GM18870 (cell line): ENCODE measurements around the gene CDH13.

Source experiments
- ATAC-seq: cut with Tn5 transposase; IDR thresholded peaks from one replicate; pipeline ENCODE4 v1.9.1; 2021; ENCODE audit warnings: moderate library complexity; ENCODE audit not compliant: unreplicated experiment

CDH13 gene

DNA sequence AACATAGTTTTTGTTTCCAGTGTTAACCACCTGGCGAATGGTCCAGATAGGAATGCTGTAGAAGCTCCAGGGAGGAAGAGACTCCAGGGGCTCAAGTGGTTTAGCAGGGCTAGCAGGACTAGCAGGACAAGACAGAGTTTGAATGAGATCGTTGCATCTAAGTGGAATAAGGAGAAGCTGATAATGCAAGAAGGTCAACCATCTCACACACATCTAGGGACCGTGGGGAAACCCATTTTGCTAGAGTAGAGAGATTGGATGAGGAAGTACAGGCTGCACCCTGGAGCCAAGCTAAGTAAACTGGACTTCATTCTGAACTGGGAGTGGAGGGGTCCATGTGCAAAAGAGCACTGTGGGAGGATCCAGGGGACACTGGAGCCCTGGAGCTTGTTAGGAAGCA, 1094.9 kb downstream of the CDH13 start:
- no peak for ATAC-seq

GRCh38 chr16:83722456-83723183, 1095.9 kb downstream of the CDH13 start:
- no peak for ATAC-seq

GRCh38 chr16:83723244-83723643, 1096.5 kb downstream of the CDH13 start:
- no peak for ATAC-seq

DNA sequence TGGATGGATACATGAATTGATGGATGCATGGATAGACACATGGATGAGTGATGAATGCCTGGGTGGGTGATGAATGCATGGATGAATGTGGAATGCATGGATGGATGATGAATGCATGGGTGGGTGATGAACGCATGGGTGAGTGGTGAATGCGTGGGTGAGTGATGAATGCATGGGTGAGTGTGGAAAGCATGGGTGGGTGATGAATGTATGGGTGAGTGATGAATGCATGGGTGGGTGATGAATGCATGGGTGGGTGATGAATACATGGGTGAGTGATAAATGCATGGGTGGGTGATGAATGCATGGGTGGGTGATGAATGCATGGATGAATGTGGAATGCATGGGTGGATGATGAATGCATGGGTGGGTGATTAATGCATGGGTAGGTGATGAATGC, 1097.1 kb downstream of the CDH13 start:
- ATAC-seq = no peak

- no peak for ATAC-seq
Measured at GRCh38 chr16:83724585-83724984, 1097.8 kb downstream of the CDH13 start.

DNA sequence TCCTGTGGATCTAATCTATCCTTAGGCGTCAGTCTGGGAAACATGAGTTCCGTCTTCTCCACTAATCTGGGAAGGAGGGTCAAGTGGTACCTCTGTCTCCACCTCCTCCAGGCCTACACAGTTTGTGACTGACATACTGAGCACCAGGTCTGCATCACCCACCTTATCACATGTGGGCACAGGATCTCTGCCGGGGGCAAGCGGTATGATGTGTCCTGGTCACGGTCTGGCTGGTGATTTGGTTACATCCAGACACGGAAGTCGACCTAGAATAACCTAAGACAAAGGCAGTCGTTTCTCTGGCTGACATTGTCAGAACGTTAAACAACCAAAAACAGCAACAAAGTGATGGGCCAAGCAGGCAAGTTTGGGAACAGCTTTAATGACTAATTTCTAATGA, 1098.5 kb downstream of the CDH13 start:
- ATAC-seq = no peak

DNA sequence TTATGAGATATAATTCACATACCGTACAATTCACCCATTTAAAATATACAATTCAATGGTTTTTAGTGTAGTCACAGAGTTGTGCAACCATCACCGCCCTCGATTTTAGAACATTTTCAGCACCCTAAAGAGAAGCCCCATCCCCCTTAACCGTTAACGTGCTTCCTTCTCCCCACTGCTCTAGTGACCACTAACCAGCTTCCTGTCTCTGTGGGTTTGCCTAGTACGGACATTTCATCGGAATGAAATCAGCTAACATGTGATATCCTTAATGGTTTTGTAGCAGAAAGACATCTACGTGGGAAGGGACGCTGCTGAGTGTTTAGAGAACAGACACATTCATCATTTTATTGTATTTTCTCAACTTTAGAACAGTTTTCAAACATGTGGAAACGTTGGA, 1100.2 kb downstream of the CDH13 start:
- ATAC-seq = no peak

DNA sequence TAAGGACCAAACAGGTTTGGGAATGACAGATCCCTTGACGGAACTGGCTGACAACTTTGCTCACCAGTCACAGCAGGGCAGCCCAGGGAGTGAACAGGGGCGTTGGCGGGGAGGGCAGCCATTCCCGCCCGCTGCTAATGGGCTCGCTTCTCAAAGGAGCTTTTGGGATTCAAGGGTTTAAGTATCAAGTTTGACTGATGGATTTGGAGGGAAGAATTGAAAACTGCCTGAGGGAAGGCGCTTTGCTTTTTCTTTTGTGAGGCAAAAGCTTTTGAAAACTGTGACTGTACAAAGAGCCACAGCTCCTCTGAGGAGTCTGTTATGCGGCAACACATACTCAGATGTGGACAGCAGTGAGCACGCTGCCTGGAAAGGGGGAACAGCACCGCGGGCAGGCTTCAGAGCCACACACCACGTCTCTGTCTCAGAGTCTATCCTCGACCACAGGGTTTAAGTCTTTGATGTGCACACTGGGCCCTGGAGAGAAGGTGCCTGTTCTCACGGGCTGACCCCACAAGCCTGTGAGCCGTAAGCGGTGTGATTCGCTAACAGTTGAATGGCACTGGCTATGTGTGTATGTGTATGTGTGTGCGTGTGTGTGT, 1101.1 kb downstream of the CDH13 start:
- no peak for ATAC-seq

GRCh38 chr16:83728492-83728891, 1101.7 kb downstream of the CDH13 start:
- no peak for ATAC-seq

DNA sequence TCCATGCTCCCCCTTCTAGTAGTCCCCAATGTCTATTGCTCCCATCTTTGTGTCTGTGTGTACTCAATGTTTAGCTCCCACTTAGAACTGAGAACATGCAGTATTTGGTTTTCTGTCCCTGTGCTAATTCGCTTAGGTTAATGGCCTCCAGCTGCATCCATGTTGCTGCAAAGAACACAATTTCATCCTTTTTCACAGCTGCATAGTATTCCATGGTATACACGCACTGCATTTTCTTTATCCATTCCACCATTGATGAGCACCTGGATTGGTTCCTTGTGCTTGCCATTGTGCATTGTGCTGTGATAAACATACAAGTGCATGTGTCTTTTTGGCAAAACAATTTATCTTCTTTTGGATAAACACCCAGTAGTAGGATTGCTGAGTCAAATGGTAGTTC, 1104.0 kb downstream of the CDH13 start:
- ATAC-seq = no peak

DNA sequence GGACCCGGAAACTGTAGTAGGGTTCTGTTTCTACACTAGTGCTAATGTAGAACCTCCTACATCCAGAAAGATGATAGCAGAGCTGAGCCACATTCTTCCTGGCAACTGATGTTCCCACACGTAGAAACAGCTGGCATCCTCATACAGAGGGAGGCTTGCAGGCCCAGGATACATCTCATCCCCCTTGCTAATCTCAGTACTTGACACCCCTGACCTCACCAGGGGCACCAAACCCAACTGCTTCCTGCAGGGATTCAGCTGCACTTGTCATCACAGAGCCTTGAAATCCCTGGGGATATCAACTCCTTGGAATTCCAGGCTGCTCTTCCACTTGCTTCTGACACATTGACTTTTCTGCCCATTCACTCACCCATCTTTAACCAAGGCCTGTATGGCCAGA, 1105.8 kb downstream of the CDH13 start:
- ATAC-seq = no peak

DNA sequence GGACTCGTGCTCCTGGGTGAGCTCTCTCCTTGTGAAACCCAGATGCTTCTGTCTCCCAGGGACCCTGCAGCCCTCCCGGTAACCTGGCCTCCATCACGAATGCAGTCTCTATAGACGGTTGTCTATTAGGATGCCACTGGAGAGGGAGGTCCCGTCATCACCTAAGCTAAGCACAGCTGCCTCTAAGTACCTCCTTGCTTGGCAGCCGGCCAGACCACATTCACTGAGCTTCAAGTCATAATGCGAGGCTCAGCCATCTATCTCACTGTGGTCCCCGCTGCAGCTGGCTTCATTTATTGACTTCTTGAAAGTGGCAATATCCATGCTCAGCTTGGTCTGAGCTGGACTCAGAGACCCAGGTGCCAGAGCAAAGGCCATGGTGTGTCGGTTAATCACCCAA, 1106.5 kb downstream of the CDH13 start:
- ATAC-seq = no peak

DNA sequence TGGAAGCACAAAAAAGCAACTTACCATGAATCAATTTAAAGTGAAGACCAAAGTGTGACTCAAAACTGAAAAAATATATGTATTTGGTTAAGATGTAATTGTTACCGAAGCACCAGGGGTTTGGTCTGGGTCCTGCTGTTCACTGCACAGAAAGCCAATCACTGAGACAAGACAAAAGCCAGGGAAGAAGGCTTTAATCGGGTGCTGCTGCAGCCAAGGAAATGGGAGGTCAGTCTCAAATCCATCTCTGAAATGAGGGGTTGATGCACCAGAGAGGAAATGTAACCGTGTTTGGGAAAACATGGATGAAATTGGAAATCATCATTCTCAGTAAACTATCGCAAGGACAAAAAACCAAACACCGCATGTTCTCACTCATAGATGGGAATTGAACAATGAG, 1107.4 kb downstream of the CDH13 start:
- ATAC-seq = no peak

DNA sequence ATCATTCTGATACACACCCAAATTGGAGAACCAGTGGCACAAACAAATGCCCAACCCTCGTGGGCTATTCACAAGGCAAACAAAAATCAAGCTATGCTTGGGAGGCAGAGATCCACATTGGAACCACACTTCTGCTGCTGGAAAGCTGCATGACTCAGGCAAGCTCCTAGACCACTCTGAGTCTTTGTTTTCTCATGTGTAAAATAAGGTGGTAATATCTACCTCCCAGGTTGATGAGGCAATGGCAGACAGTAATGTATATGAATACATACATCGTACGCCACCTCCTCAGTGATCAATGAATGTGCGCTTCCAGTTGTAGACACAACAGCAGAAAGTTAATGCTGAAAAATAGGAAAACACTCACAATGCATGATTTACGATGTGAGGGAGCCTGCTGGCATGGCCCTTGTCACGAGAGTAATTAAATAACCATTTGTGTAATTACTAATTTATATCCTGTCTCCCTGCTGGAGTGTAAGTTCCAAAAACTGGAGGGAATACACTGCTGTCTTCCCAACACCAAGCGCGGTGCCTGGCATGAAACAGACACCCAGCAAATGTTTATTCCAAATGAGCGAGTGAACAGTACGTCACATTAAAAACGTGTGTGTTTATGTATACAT, 1111.1 kb downstream of the CDH13 start:
- no peak for ATAC-seq

GRCh38 chr16:83738923-83739503, 1112.2 kb downstream of the CDH13 start:
- ATAC-seq = no peak

DNA sequence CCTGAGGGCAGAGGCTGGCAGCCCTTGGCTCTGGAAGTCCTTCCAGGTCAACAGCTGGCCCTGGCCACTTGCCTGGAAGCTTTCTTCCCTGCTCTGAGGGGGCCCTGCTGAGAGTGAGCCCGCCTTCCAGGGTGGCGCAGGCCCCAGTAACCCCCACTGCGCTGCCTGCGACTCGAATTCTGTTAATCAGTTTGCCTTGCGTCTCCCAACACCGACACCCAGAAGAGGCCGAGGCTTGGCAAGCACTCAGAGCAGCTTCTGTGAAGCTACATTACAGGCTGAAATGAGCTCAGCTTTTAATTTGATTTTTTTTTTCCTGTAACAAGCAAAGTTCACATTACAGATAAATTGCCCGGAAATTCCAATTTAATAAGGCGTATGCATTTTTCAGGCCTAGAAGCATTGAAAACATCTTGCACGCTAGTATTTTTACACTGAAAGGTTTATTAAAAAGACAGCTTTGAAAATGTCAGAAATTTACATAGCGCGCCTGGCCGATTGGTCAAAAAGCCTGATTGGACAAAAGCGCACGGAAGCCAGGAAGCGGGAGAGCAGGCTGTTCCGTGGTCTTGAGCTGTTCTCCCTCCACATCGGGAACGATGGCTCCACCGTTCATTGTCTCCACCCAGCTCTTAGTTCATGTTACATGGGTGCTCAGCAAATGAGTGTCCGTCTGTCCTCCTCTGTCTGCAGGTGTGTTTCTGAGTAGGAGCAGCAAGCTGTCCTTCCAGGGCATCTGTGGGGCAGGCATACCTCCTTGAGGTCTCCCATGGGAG, 1115.5 kb downstream of the CDH13 start:
- no peak for ATAC-seq

DNA sequence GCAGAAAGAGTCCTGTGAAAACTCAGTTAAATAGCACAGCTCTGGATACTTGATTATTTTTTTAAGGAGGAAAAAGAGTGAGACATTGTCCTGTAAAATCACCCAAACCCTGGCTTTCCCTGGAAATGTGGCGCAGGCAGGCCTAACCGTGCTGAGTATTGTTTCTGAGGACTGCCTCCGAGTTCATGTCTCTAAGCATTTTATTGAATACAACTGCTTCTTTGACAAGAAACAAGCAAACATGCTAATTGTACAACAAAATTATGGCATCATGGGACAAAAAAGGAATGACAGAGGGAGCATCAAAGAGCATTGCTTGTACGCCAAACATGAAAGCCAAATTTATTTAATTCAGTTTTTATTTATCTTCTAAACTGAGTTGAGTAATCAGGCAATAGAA, 1116.5 kb downstream of the CDH13 start:
- no peak for ATAC-seq

GRCh38 chr16:83743720-83744119, 1117.0 kb downstream of the CDH13 start:
- ATAC-seq = no peak

DNA sequence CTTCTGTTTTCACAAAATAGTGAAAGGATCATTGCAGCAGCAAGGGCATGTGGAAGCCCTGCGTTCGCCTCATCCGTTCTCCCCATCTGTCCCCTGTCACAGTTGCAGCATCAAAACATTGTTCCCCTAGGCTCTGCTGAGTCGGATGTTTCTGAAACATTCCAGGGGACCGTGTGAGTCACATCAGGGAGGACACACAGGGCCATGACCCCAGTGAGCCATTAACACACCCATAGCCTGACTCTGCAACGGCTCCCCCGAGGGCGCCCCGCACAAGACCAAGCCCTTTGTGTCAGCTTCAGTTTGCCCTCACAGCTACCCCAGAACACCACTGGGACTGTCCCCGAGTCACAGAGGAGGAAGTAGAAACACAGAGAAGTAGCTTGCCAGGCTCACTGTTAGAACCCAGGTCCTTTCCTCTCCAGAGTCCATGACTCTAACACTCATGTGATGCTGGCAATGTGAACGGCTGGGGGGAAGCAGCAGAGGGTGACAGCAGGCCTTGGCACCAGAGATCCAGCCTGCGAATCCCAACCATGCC, 1117.7 kb downstream of the CDH13 start:
- no peak for ATAC-seq

DNA sequence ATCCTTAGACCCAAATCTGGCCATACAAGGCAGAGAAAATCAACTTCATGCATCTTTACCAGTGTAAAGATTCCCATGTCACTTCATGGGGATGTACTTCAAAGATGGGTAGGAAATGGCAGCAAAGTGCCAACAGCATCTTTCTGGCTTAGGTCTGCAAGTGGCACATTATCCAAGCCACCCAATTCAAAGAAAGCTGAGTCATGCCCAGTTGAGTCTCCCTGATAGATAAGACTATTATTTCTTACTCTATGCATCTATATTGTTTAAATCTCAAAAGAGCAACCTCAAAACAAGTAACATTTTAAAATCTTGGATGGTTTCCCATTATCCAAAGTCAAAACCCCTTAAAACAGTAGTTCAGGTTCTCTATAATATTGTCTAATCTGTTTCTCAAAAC, 1119.8 kb downstream of the CDH13 start:
- no peak for ATAC-seq

DNA sequence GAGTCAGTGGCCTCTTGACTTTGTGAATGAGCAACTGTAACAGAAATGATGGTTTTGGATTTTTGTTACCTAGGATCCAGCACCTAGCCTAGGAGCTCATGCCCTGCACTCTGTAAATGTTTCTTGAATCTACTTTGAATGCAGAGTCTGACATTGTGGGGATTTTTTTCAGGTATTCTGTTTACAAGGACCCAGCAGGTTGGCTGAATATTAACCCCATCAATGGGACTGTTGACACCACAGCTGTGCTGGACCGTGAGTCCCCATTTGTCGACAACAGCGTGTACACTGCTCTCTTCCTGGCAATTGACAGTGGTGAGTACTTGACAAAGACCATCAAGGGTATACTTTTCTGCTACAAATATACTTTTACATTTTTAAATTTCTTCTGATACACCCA, 1121.2 kb downstream of the CDH13 start:
- ATAC-seq = no peak
